Endothelial cell of umbilical vein (primary cell): Measurements from ENCODE around the gene MUC13. TPM values are rescaled to one million over a fixed set of nuclear protein-coding genes. Genes with fewer than 3 reads are reported as not detected.

ENCODE experiments used
- BruUV-seq: library from RNA; stranded (reverse); fragments of 400-500 nt; replicated peaks from 2 replicates; lab custom pipeline; 2021; lab: Mats Ljungman, UMichigan
- CTCF ChIA-PET: fragments of 300-600, 350-600 bp; sonication (Branson Sonifier 250); formaldehyde crosslinking; loops from one replicate; lab custom pipeline; 2021; ENCODE audit warnings: antibody characterized with exemption, inconsistent platforms; lab: Charles Lee
- POLR2A ChIA-PET: fragments of 300-600, 350-600 bp; sonication (Branson Sonifier 250); formaldehyde crosslinking; loops from one replicate; lab custom pipeline; 2021; ENCODE audit warnings: antibody characterized with exemption, inconsistent platforms; lab: Charles Lee
- DNase-seq: peaks from one replicate; pipeline ENCODE4 v3.0.0-alpha.2; 2011; ENCODE audit warnings: low read depth, low spot score
- FAIRE-seq: peaks from 2 replicates; lab custom pipeline; 2011; peaks lifted over from hg19 to GRCh38; lab: Jason Lieb, UNC
- H2AFZ ChIP-seq: 2 replicates; pipeline ENCODE4 v1.6.0; 2012; ENCODE audit warnings: low read depth, low read length, control low read depth, inconsistent platforms
- H3K27ac ChIP-seq: 2 replicates; pipeline ENCODE4 v1.5.1; 2011; ENCODE audit warnings: low read depth, mild to moderate bottlenecking, control low read depth, low read length, moderate library complexity; ENCODE audit not compliant: insufficient read depth
- H3K27me3 ChIP-seq, 2 experiments: 2 replicates each; pipeline versions ENCODE4 v1.6.0 to v1.6.1; 2011; ENCODE audit warnings: low read length in 2 of 2, mixed read lengths in 1 of 2; ENCODE audit not compliant: control insufficient read depth in 2 of 2, insufficient read depth in 2 of 2
- H3K36me3 ChIP-seq, 2 experiments: 2 replicates in 1 of 2; 3 replicates in 1 of 2; pipeline ENCODE4 v1.5.1; 2011; ENCODE audit warnings: low read length in 2 of 2, mild to moderate bottlenecking in 1 of 2, moderate library complexity in 1 of 2; ENCODE audit not compliant: control insufficient read depth in 2 of 2, insufficient read depth in 2 of 2; ENCODE audit errors: extremely low read depth in 1 of 2
- H3K4me1 ChIP-seq: 3 replicates; pipeline ENCODE4 v1.5.1; 2011; ENCODE audit warnings: mild to moderate bottlenecking, low read length; ENCODE audit not compliant: control insufficient read depth, insufficient read depth; ENCODE audit errors: extremely low read depth
- H3K4me2 ChIP-seq: 2 replicates; pipeline ENCODE4 v1.6.1; 2011; ENCODE audit warnings: low read length, control low read depth, mixed read lengths; ENCODE audit not compliant: insufficient read depth
- H3K4me3 ChIP-seq, 3 experiments: fragments of 200-600 bp in 1 of 3; sonication (generic), shearing (Covaris generic) in 1 of 3; replicated peaks in 1 of 3; 2 replicates each; pipeline ENCODE4 v1.5.1; 2011 to 2016; ENCODE audit warnings: control low read depth in 3 of 3, low read length in 3 of 3, mild to moderate bottlenecking in 2 of 3, inconsistent platforms in 1 of 3, low read depth in 1 of 3, moderate library complexity in 1 of 3; ENCODE audit not compliant: insufficient read depth in 1 of 3
- H3K79me2 ChIP-seq: 2 replicates; pipeline ENCODE4 v1.6.0; 2012; ENCODE audit warnings: low read length, inconsistent platforms; ENCODE audit not compliant: control insufficient read depth, insufficient read depth
- H3K9ac ChIP-seq: replicated peaks from 2 replicates; pipeline ENCODE3; 2011; ENCODE audit warnings: low read length, control low read depth; ENCODE audit not compliant: insufficient read depth; ENCODE audit errors: extremely low read depth
- H3K9me1 ChIP-seq: replicated peaks from 3 replicates; pipeline ENCODE4 v1.6.0; 2011; ENCODE audit warnings: mild to moderate bottlenecking, low read length; ENCODE audit not compliant: control insufficient read depth, insufficient read depth; ENCODE audit errors: extremely low read depth
- H3K9me3 ChIP-seq: replicated peaks from 2 replicates; pipeline ENCODE4 v1.5.1; 2012; ENCODE audit warnings: low read length, inconsistent platforms; ENCODE audit not compliant: control insufficient read depth, insufficient read depth
- H4K20me1 ChIP-seq: replicated peaks from 2 replicates; pipeline ENCODE3; 2011; ENCODE audit warnings: mild to moderate bottlenecking, low read length; ENCODE audit not compliant: control insufficient read depth, insufficient read depth; ENCODE audit errors: extremely low read depth
- CTCF ChIP-seq, 2 donors: IDR thresholded peaks; 1 replicate in 1 of 2; 2 replicates in 1 of 2; pipeline ENCODE4 v1.5.1; 2011; ENCODE audit warnings: low read length in 2 of 2, mild to moderate bottlenecking in 2 of 2, moderate library complexity in 2 of 2, control low read depth in 1 of 2, inconsistent platforms in 1 of 2, low read depth in 1 of 2; ENCODE audit not compliant: insufficient read depth in 1 of 2; ENCODE audit errors: extremely low read depth in 1 of 2
- EZH2 ChIP-seq: IDR thresholded peaks from 2 replicates; pipeline ENCODE4 v1.6.1; 2012; ENCODE audit warnings: borderline replicate concordance, low read depth, mild to moderate bottlenecking, moderate library complexity, low read length, inconsistent platforms; ENCODE audit not compliant: severe bottlenecking
- FOS ChIP-seq: IDR thresholded peaks from 2 replicates; pipeline ENCODE4 v1.6.1; 2011; ENCODE audit warnings: mild to moderate bottlenecking, low read length, moderate library complexity, borderline replicate concordance; ENCODE audit not compliant: insufficient read depth
- GATA2 ChIP-seq: IDR thresholded peaks from 2 replicates; pipeline ENCODE4 v1.7.0; 2011; ENCODE audit warnings: low read depth, mild to moderate bottlenecking, moderate library complexity, mixed read lengths, low read length; ENCODE audit not compliant: insufficient read length, insufficient read depth
- JUN ChIP-seq: IDR thresholded peaks from 2 replicates; pipeline ENCODE4 v1.6.1; 2011; ENCODE audit warnings: borderline replicate concordance, low read depth; ENCODE audit not compliant: insufficient read length, insufficient read depth
- MYC ChIP-seq: IDR thresholded peaks from one replicate; pipeline ENCODE4 v1.6.1; 2011; ENCODE audit warnings: mild to moderate bottlenecking, low read depth, low read length
- POLR2A ChIP-seq: IDR thresholded peaks from 2 replicates; pipeline ENCODE4 v1.6.1; 2012; ENCODE audit warnings: low read depth, mild to moderate bottlenecking, control low read depth, low read length
- POLR2AphosphoS5 ChIP-seq: IDR thresholded peaks from 2 replicates; pipeline ENCODE4 v1.6.1; 2012; ENCODE audit warnings: low read depth, mild to moderate bottlenecking, control low read depth, low read length, moderate library complexity; ENCODE audit not compliant: insufficient read depth
- dilution Hi-C: fragments of 300-500 bp; cut with MboI; formaldehyde crosslinking; loops from one replicate; pipeline ENCODE4 v1.15.0; 2019; ENCODE audit warnings: low sequenced_read_pairs; ENCODE audit not compliant: extremely low pct_ligation_motif_present
- intact Hi-C: fragments of 100-400 bp; cut with micrococcal nuclease; formaldehyde crosslinking; loops from one replicate; pipeline ENCODE4 v1.10.0; 2022
- polyA plus RNA-seq, 4 experiments: library from polyadenylated mRNA; depleted of rRNA in 3 of 4; stranded (reverse) in 3 of 4; unstranded in 1 of 4; fragments of >200 nt; gene quantifications; 2 replicates each; pipeline versions ENCODE4 v1.2.1 to v1.2.3, GENCODE V29; 2011 to 2012; ENCODE audit warnings: missing spikeins in 1 of 4
- total RNA-seq: library from RNA; stranded (reverse); gene quantifications from 2 replicates; pipeline ENCODE4 v1.2.3, GENCODE V29; 2021
- TF ChIP-seq, protein P1 (sequence below): IDR thresholded peaks from 2 replicates; pipeline ENCODE4 v1.6.1; 2011; ENCODE audit not compliant: insufficient read depth, insufficient read length

The MUC13 gene
- total and polyA plus RNA-seq, 2 donors (not counting 3 experiments of a cell fraction or from before 2014, with no cell fraction given) = not detected

- Histone ChIP-seq H3K4me2 (no peak overlapping the region), H3K4me1 (peaks cover 3% of the 10 kb centered on the region), H3K27me3 (no peaks in the 10 kb centered on the region), H3K4me3 (no peak overlapping the region), H3K9me3 (no peaks in the 10 kb centered on the region), H3K79me2 (no peaks in the 10 kb centered on the region), H2AFZ (no peak overlapping the region), H3K9ac (no peak overlapping the region), H3K27ac (no peak overlapping the region), H3K9me1 (no peaks in the 10 kb centered on the region), H4K20me1 (no peaks in the 10 kb centered on the region), H3K36me3 (peaks cover 4 to 17% of the 10 kb centered on the region in 2 experiments)
- POLR2A ChIA-PET = no interaction called here
- DNase-seq = no peak
- no peak for TF ChIP-seq CTCF (IDR thresholded peaks at IDR 0.05; ENCODE audit: extremely low read depth in 1 of 2, insufficient read depth in 1 of 2, low read depth in 1 of 2, low read length in 2 of 2)
- no TSS peak for BruUV-seq
- intact Hi-C loops (no loop called here), dilution Hi-C loops (no loop called here)
- CTCF ChIA-PET = no interaction called here
- FAIRE-seq = no peak
These were observed 34.6 kb upstream of the MUC13 start for GRCh38 chr3:124969190-124969589.

DNA sequence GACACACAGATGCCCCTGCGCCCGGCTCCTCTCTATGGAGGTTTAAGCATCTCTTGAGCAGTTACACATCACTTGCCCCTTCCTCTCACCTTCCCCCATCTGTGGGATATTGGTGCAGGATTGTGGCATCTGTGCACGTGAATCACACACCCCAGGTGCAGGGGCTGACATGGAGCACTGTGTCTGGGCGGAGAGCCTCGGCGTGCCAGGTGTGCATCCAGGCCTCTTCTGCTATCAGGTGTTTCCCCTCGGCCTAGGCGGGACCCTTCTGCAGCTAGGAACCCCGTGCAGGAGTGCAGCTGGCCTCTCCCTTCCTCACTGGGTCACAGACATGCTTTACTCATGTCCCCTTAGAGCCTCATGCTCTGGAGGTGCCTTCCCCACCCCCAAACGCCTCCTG, 33.4 kb upstream of the MUC13 start:
- Histone ChIP-seq H3K4me3 (no peak overlapping the region), H3K9me1 (no peaks in the 10 kb centered on the region), H3K9ac (no peak overlapping the region), H4K20me1 (no peaks in the 10 kb centered on the region), H2AFZ (no peak overlapping the region), H3K79me2 (no peaks in the 10 kb centered on the region), H3K9me3 (no peaks in the 10 kb centered on the region), H3K4me1 (peaks cover 3% of the 10 kb centered on the region), H3K27me3 (no peaks in the 10 kb centered on the region), H3K36me3 (peaks cover 4 to 15% of the 10 kb centered on the region in 2 experiments), H3K4me2 (no peak overlapping the region), H3K27ac (no peak overlapping the region)
- dilution Hi-C loops (no loop called here), intact Hi-C loops (no loop called here)
- no peak for TF ChIP-seq JUN
- no peak for TF ChIP-seq MYC
- no peak for TF ChIP-seq POLR2AphosphoS5
- no peak for TF ChIP-seq EZH2
- TF ChIP-seq FOS = no peak
- no peak for TF ChIP-seq CTCF (IDR thresholded peaks at IDR 0.05; ENCODE audit: extremely low read depth in 1 of 2, insufficient read depth in 1 of 2, low read depth in 1 of 2, low read length in 2 of 2)
- TF ChIP-seq GATA2 = no peak
- TF ChIP-seq POLR2A = no peak
- TF ChIP-seq, protein P1, sequence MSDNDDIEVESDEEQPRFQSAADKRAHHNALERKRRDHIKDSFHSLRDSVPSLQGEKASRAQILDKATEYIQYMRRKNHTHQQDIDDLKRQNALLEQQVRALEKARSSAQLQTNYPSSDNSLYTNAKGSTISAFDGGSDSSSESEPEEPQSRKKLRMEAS = no peak
- ChIA-PET POLR2A (no interaction called here), CTCF (no interaction called here)
- no TSS peak for BruUV-seq
- DNase-seq (no peak), FAIRE-seq (no peak)
